Stimulated activated CD8-positive, alpha-beta memory T cell treated with anti-CD3 and anti-CD28 coated beads, Interleukin-12 subunit alpha, Interleukin-12 subunit beta, amount 100 ng/mL, for 1 hour (primary cell): ENCODE results near the gene YWHAE.
"Not testable (repeated sequence)": the region's sequence is repeated elsewhere in the genome, so short reads cannot be mapped to it uniquely, and the experiment has no call there.

Source experiments
- DNase-seq: peaks from one replicate; pipeline ENCODE4 v3.0.0-alpha.2; 2020; ENCODE audit warnings: low read depth

Gene YWHAE

GRCh38 chr17:1325766-1326165 lies 74.3 kb downstream of the YWHAE start:
- no peak for DNase-seq

- no peak for DNase-seq
Observed at GRCh38 chr17:1324201-1324771, 75.7 kb downstream of the YWHAE start.

GRCh38 chr17:1323336-1323735 lies 76.7 kb downstream of the YWHAE start:
- DNase-seq: no peak

GRCh38 chr17:1322480-1322879 lies 77.5 kb downstream of the YWHAE start:
- DNase-seq: no peak

GRCh38 chr17:1322014-1322428 lies 78.0 kb downstream of the YWHAE start:
- DNase-seq: no peak

GRCh38 chr17:1315891-1316403 lies 84.1 kb downstream of the YWHAE start:
- no peak for DNase-seq

- DNase-seq: no peak
Observed at GRCh38 chr17:1315409-1315808, 84.6 kb downstream of the YWHAE start.

GRCh38 chr17:1313270-1314005 lies 86.6 kb downstream of the YWHAE start:
- DNase-seq: no peak

GRCh38 chr17:1312261-1312870 lies 87.7 kb downstream of the YWHAE start:
- no peak for DNase-seq

GRCh38 chr17:1307829-1308228 lies 92.2 kb downstream of the YWHAE start:
- DNase-seq: not testable (repeated sequence)

GRCh38 chr17:1304962-1305563 lies 95.0 kb downstream of the YWHAE start:
- DNase-seq: no peak

GRCh38 chr17:1304522-1304921 lies 95.5 kb downstream of the YWHAE start:
- DNase-seq: no peak

GRCh38 chr17:1302761-1303160 lies 97.3 kb downstream of the YWHAE start:
- no peak for DNase-seq

GRCh38 chr17:1301546-1301945 lies 98.5 kb downstream of the YWHAE start:
- DNase-seq: no peak

- DNase-seq: no peak
Observed at GRCh38 chr17:1300371-1300905, 99.6 kb downstream of the YWHAE start.

- no peak for DNase-seq
Observed at GRCh38 chr17:1299552-1300370, 100.3 kb downstream of the YWHAE start.

- DNase-seq: peak; percentile 18
Observed at GRCh38 chr17:1298606-1299005, 101.4 kb downstream of the YWHAE start.
